Fibroblast of lung (primary cell): ENCODE data around the gene MS4A18. TPM values are rescaled to one million over a fixed set of nuclear protein-coding genes. Genes with fewer than 3 reads are reported as not detected.

Experiments used
- DNase-seq, 2 donors: peaks; one replicate each; pipeline versions ENCODE4 v3.0.0 to v3.0.0-alpha.2; 2010; ENCODE audit warnings: low read depth in 2 of 2
- H2AFZ ChIP-seq: 2 replicates; pipeline ENCODE4 v1.5.1; 2012; ENCODE audit warnings: low read length, control low read depth, inconsistent platforms
- H3K27ac ChIP-seq: 2 replicates; pipeline ENCODE4 v1.5.1; 2011; ENCODE audit warnings: low read length, control low read depth; ENCODE audit not compliant: insufficient read depth
- H3K27me3 ChIP-seq: 2 replicates; pipeline ENCODE4 v1.5.1; 2011; ENCODE audit warnings: mild to moderate bottlenecking, low read length; ENCODE audit not compliant: control insufficient read depth, insufficient read depth
- H3K36me3 ChIP-seq: 2 replicates; pipeline ENCODE4 v1.5.1; 2011; ENCODE audit warnings: low read length; ENCODE audit not compliant: control insufficient read depth, insufficient read depth
- H3K4me1 ChIP-seq: 2 replicates; pipeline ENCODE4 v1.5.1; 2011; ENCODE audit warnings: low read length; ENCODE audit not compliant: control insufficient read depth, insufficient read depth; ENCODE audit errors: extremely low read depth
- H3K4me2 ChIP-seq: 2 replicates; pipeline ENCODE4 v1.5.1; 2011; ENCODE audit warnings: low read length, control low read depth; ENCODE audit not compliant: insufficient read depth; ENCODE audit errors: extremely low read depth
- H3K4me3 ChIP-seq, 4 experiments: fragments of 200-600 bp in 1 of 4; sonication (generic) in 1 of 4; replicated peaks in 1 of 4; 2 replicates each; pipeline ENCODE4 v1.5.1; 2011 to 2016; ENCODE audit warnings: low read length in 4 of 4, low read depth in 3 of 4, mild to moderate bottlenecking in 3 of 4, control low read depth in 2 of 4, inconsistent platforms in 1 of 4, mixed read lengths in 1 of 4; ENCODE audit not compliant: insufficient read depth in 1 of 4; ENCODE audit errors: control extremely low read depth in 1 of 4
- H3K79me2 ChIP-seq: 2 replicates; pipeline ENCODE4 v1.5.1; 2012; ENCODE audit warnings: mild to moderate bottlenecking, low read length, inconsistent platforms; ENCODE audit not compliant: control insufficient read depth, insufficient read depth
- H3K9ac ChIP-seq: 2 replicates; pipeline ENCODE4 v1.5.1; 2011; ENCODE audit warnings: mild to moderate bottlenecking, low read length, control low read depth; ENCODE audit not compliant: insufficient read depth
- H3K9me3 ChIP-seq: 2 replicates; pipeline ENCODE4 v1.5.1; 2012; ENCODE audit warnings: low read depth, low read length; ENCODE audit not compliant: control insufficient read depth, insufficient read depth
- H4K20me1 ChIP-seq: 2 replicates; pipeline ENCODE4 v1.5.1; 2011; ENCODE audit warnings: low read length; ENCODE audit not compliant: control insufficient read depth, insufficient read depth; ENCODE audit errors: extremely low read depth
- CTCF ChIP-seq, 2 donors: IDR thresholded peaks in 1 of 2; conservative IDR thresholded peaks in 1 of 2; 1 replicate in 1 of 2; 2 replicates in 1 of 2; pipeline ENCODE4 v1.5.1; 2011 to 2012; ENCODE audit warnings: low read length in 2 of 2, control low read depth in 1 of 2, inconsistent platforms in 1 of 2, low read depth in 1 of 2, mild to moderate bottlenecking in 1 of 2
- EZH2 ChIP-seq: IDR thresholded peaks from 2 replicates; pipeline ENCODE4 v1.5.1; 2012; ENCODE audit warnings: low read length, control low read depth, mild to moderate bottlenecking; ENCODE audit errors: missing control alignments
- polyA plus RNA-seq, 2 donors: library from polyadenylated mRNA; depleted of rRNA in 1 of 2; stranded (reverse) in 1 of 2; unstranded in 1 of 2; fragments of >200 nt; gene quantifications; 2 replicates each; pipeline ENCODE4 v1.2.1, GENCODE V29; 2011 to 2012; ENCODE audit warnings: missing spikeins in 1 of 2
- total RNA-seq: library from RNA; depleted of rRNA; stranded (reverse); fragments of >200 nt; gene quantifications from 2 replicates; pipeline ENCODE4 v1.2.1, GENCODE V29; 2014

The MS4A18 gene
- total and polyA plus RNA-seq, 2 donors (not counting 1 experiment from before 2014, with no cell fraction given), result not detected

- no peaks in the 10 kb centered on the region for H4K20me1 ChIP-seq
- H3K4me2 ChIP-seq, result no peak overlapping the region
- no peak for DNase-seq
- peaks cover 4% of the 10 kb centered on the region for H3K27me3 ChIP-seq
- H3K9me3 ChIP-seq, result no peaks in the 10 kb centered on the region
- H3K4me1 ChIP-seq, result peaks cover 5% of the 10 kb centered on the region
- H3K27ac ChIP-seq, result no peak overlapping the region
- no peaks in the 10 kb centered on the region for H3K36me3 ChIP-seq
- no peak for TF ChIP-seq EZH2
- no peak for TF ChIP-seq CTCF (conservative IDR thresholded peaks at IDR 0.05 in 1 of 2, IDR thresholded peaks at IDR 0.05 in 1 of 2; ENCODE audit: low read depth in 1 of 2, low read length in 2 of 2)
- no peaks in the 10 kb centered on the region for H3K79me2 ChIP-seq
- no peak overlapping the region for H2AFZ ChIP-seq
- no peak overlapping the region for H3K9ac ChIP-seq
- H3K4me3 ChIP-seq, result no peak overlapping the region
These were observed 51.6 kb downstream of the MS4A18 start for GRCh38 chr11:60776167-60776566.

- Histone ChIP-seq H3K4me2 (no peak overlapping the region), H4K20me1 (no peaks in the 10 kb centered on the region), H3K79me2 (no peaks in the 10 kb centered on the region), H3K9me3 (no peaks in the 10 kb centered on the region), H2AFZ (no peak overlapping the region), H3K4me1 (peaks cover 5% of the 10 kb centered on the region), H3K27ac (no peak overlapping the region), H3K27me3 (peaks cover 7% of the 10 kb centered on the region), H3K4me3 (no peak overlapping the region), H3K36me3 (no peaks in the 10 kb centered on the region), H3K9ac (no peak overlapping the region)
- no peak for DNase-seq
- no peak for TF ChIP-seq EZH2
- no peak for TF ChIP-seq CTCF (conservative IDR thresholded peaks at IDR 0.05 in 1 of 2, IDR thresholded peaks at IDR 0.05 in 1 of 2; ENCODE audit: low read depth in 1 of 2, low read length in 2 of 2)
These were observed 52.6 kb downstream of the MS4A18 start for GRCh38 chr11:60777106-60777505.

GRCh38 chr11:60777572-60777971 is 53.1 kb downstream of the MS4A18 start:
- H3K27me3 ChIP-seq, result peaks cover 7% of the 10 kb centered on the region
- no peak overlapping the region for H3K27ac ChIP-seq
- no peak overlapping the region for H3K4me3 ChIP-seq
- H3K4me1 ChIP-seq, result peaks cover 5% of the 10 kb centered on the region
- H3K36me3 ChIP-seq, result no peaks in the 10 kb centered on the region
- H3K4me2 ChIP-seq, result no peak overlapping the region
- peak; percentile 50 to 67 for DNase-seq
- no peaks in the 10 kb centered on the region for H3K79me2 ChIP-seq
- H3K9ac ChIP-seq, result no peak overlapping the region
- H2AFZ ChIP-seq, result no peak overlapping the region
- TF ChIP-seq EZH2, result no peak
- no peaks in the 10 kb centered on the region for H4K20me1 ChIP-seq
- H3K9me3 ChIP-seq, result no peaks in the 10 kb centered on the region
